Pancreas (tissue), 10 donors: ENCODE results near the gene ZNF334. TPM values are rescaled to one million over a fixed set of nuclear protein-coding genes. Genes with fewer than 3 reads are reported as not detected.

Experiments
- ATAC-seq, 4 donors: fragments of 200-7000 bp; cut with Tn5 transposase; one replicate each; pipeline versions ENCODE4 v1.8.0 to v1.9.1; 2020; ENCODE audit warnings: mild to moderate bottlenecking in 4 of 4, moderate library complexity in 4 of 4
- DNase-seq, 6 donors: peaks; one replicate each; pipeline ENCODE4 v3.0.0-alpha.2; 2020
- FAIRE-seq: peaks from 2 replicates; lab custom pipeline; 2012; peaks lifted over from hg19 to GRCh38; lab: Jason Lieb, UNC
- H3K27ac ChIP-seq, 4 donors: fragments of 200-600 bp; sonication (generic); 1 replicate in 3 of 4; 2 replicates in 1 of 4; pipeline versions ENCODE4 v1.5.0 to v1.8.0; 2020
- H3K27me3 ChIP-seq, 4 donors: fragments of 200-600 bp; one replicate each; pipeline ENCODE4 v1.8.0; 2021
- H3K36me3 ChIP-seq, 3 donors: fragments of 200-600 bp; sonication (generic) in 1 of 3; one replicate each; pipeline versions ENCODE4 v1.5.0 to v1.8.0; 2020 to 2021
- H3K4me1 ChIP-seq, 3 donors: fragments of 200-600 bp; one replicate each; pipeline ENCODE4 v1.8.0; 2021
- H3K4me3 ChIP-seq, 4 donors: fragments of 200-600 bp; sonication (generic) in 2 of 4; one replicate each; pipeline versions ENCODE4 v1.5.0 to v1.8.0; 2020 to 2021
- H3K9me3 ChIP-seq, 4 donors: fragments of 200-600 bp; one replicate each; pipeline ENCODE4 v1.8.0; 2021
- CTCF ChIP-seq, 4 donors: fragments of 200-600 bp; sonication (generic) in 3 of 4; IDR thresholded peaks; one replicate each; pipeline versions ENCODE4 v1.5.0 to v1.8.0; 2021; ENCODE audit warnings: antibody characterized with exemption in 4 of 4
- WGBS, 2 donors: extraction: QIAGEN DNeasy Blood & Tissue Kit; methylation state at CpG; one replicate each; pipeline ENCODE4 v1.1.7; 2013; 5-methylcytosine and 5-hydroxymethylcytosine counted together
- intact Hi-C, 3 donors: fragments of 100-400 bp; cut with DNase I; formaldehyde crosslinking; loops; one replicate each; pipeline versions ENCODE4 v1.11.1 to v1.14.2; 2022
- polyA plus RNA-seq, 2 donors: library from polyadenylated mRNA; stranded (reverse); fragments of 200-250 nt; gene quantifications; one replicate each; pipeline ENCODE4 v1.2.3, GENCODE V29; 2013
- total RNA-seq, 6 donors: library from RNA; stranded (reverse); fragmentation: NEBNext Ultra II Directional in 4 of 6; extraction: Animal tissue kit (Norgen Biotek cat#: 25700) in 4 of 6; gene quantifications; one replicate each; pipeline versions ENCODE4 v1.2.1 to v1.2.4, GENCODE V29; 2021 to 2023
- donor health status: healthy with polysubstance abuse.
- donor health status: DM: no; HTN: no; CAD: no; lungs with moderate emphysema.
- donor health status: DM: no; HTN: no; CAD: no.
- donor health status: control.
- donor health status: control.
- donor health status: Bipolar disorder and iron deficiency.
- donor health status: DM: yes; HTN: yes; CAD: no.
- donor health status: DM: no; HTN: no; CAD: no.
- donor health status: DM: no; HTN: no; CAD: no.
- donor health status: DM: yes; HTN: yes; CAD: no.

ZNF334 gene
- total and polyA plus RNA-seq, 8 donors, result 2.6 to 11.6 (median 4.3) TPM

DNA sequence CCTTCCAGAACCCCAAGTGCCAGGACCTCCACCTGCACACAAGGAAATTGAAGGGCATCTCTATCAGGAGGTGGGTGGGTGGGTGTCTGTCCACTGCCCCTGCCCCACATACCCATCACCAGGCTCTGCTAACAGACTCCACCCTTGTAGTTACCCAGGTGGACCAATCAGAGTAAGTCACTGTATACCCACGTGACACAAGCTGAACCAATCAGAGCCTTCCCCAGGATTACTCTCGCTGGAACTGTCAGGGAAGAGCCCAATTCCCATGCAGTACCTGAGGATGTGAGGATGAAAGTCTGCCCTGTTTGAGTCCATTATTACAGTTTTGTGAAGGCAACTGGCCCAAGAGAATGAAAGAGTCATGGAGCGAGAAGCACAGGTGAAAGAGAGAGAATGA is 32.9 kb upstream of the ZNF334 start:
- DNase-seq (no peak), ATAC-seq (no peak), FAIRE-seq (no peak)
- H3K27me3 ChIP-seq, result no peaks in the 10 kb centered on the region
- no peaks in the 10 kb centered on the region for H3K36me3 ChIP-seq
- H3K4me3 ChIP-seq, result no peak overlapping the region
- intact Hi-C loops, result no loop called here
- no peak overlapping the region for H3K27ac ChIP-seq
- no peaks in the 10 kb centered on the region for H3K9me3 ChIP-seq
- WGBS, 2 donors, result 80 to 81% methylated on average over 3 of the region's 3 CpGs
- no peak for TF ChIP-seq CTCF (IDR thresholded peaks at IDR 0.05)
- no peaks in the 10 kb centered on the region for H3K4me1 ChIP-seq

GRCh38 chr20:46545827-46546138 is 32.4 kb upstream of the ZNF334 start:
- Histone ChIP-seq H3K4me1 (no peaks in the 10 kb centered on the region), H3K9me3 (no peaks in the 10 kb centered on the region), H3K36me3 (no peaks in the 10 kb centered on the region), H3K27me3 (no peaks in the 10 kb centered on the region), H3K4me3 (no peak overlapping the region), H3K27ac (no peak overlapping the region)
- intact Hi-C loops, result no loop called here
- ATAC-seq (no peak), FAIRE-seq (no peak), DNase-seq (peak in 1 of 6 donors; percentile 52)
- no peak for TF ChIP-seq CTCF (IDR thresholded peaks at IDR 0.05)
- WGBS, 2 donors, result 80 to 89% methylated on average over 9 of the region's 9 CpGs

GRCh38 chr20:46545077-46545826 is 31.9 kb upstream of the ZNF334 start:
- intact Hi-C loops, result no loop called here
- 80 to 86% methylated on average over 14 of the region's 14 CpGs for WGBS, 2 donors
- H3K27me3 ChIP-seq, result no peaks in the 10 kb centered on the region

GRCh38 chr20:46544576-46544975 is 31.2 kb upstream of the ZNF334 start:
- no peaks in the 10 kb centered on the region for H3K36me3 ChIP-seq
- intact Hi-C loops, result no loop called here
- no peaks in the 10 kb centered on the region for H3K4me1 ChIP-seq
- no peaks in the 10 kb centered on the region for H3K27me3 ChIP-seq
- 54 to 69% methylated on average over 3 of the region's 3 CpGs for WGBS, 2 donors
- no peak overlapping the region for H3K4me3 ChIP-seq
- FAIRE-seq (no peak), ATAC-seq (no peak), DNase-seq (no peak)
- H3K27ac ChIP-seq, result no peak overlapping the region
- TF ChIP-seq CTCF (IDR thresholded peaks at IDR 0.05), result no peak
- H3K9me3 ChIP-seq, result no peaks in the 10 kb centered on the region

More at GRCh38 chr20:46545077-46545826, 31.9 kb upstream of the ZNF334 start:
- Histone ChIP-seq H3K27ac (no peak overlapping the region), H3K4me1 (no peaks in the 10 kb centered on the region), H3K36me3 (no peaks in the 10 kb centered on the region), H3K9me3 (no peaks in the 10 kb centered on the region), H3K4me3 (no peak overlapping the region)
- DNase-seq, result no peak
- FAIRE-seq, result no peak
- TF ChIP-seq CTCF (IDR thresholded peaks at IDR 0.05), result no peak
- ATAC-seq, result peak in 2 of 4 donors; percentile 45

DNA sequence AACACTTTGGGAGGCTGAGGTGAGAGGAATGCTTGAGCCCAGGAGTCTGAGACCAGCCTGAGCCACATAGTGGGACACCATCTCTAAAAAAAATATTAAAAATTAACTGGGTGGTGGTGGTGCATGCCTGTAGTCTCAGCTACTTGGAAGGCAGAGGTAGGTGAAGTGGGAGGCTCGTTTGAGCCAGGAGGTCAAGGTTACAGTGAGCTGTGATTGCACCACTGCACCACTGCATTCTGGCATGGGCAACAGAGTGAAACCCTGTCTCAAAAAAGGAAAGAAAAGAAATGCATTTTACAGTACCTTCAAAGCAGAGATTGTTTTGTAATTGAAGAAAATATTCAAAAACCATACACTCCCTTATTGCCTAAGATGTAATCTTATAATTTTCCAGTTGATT is 30.6 kb upstream of the ZNF334 start:
- TF ChIP-seq CTCF (IDR thresholded peaks at IDR 0.05), result no peak
- FAIRE-seq, result no peak
- no peak overlapping the region for H3K4me3 ChIP-seq
- no peaks in the 10 kb centered on the region for H3K9me3 ChIP-seq
- intact Hi-C loops, result no loop called here
- no peaks in the 10 kb centered on the region for H3K4me1 ChIP-seq
- H3K27ac ChIP-seq, result no peak overlapping the region
- ATAC-seq, result no peak
- H3K36me3 ChIP-seq, result no peaks in the 10 kb centered on the region
- no peak for DNase-seq
- 8 to 15% methylated on average over 1 of the region's 1 CpG for whole genome bisulfite sequencing, 2 donors
- H3K27me3 ChIP-seq, result no peaks in the 10 kb centered on the region
